Neural crest cell (in vitro differentiated cells): Measurements from ENCODE around the gene RNASEH2A. TPM values are rescaled to one million over a fixed set of nuclear protein-coding genes. Genes with fewer than 3 reads are reported as not detected.

Source experiments
- DNase-seq: peaks from one replicate; pipeline ENCODE4 v3.0.0; 2021; ENCODE audit warnings: low read depth, mixed read lengths, low spot score
- H3K27ac Mint-ChIP-seq: one replicate; pipeline ENCODE4 v1.8.0; 2021; ENCODE audit warnings: mild to moderate bottlenecking, mixed read lengths; ENCODE audit not compliant: unreplicated experiment
- H3K27me3 Mint-ChIP-seq: 2 replicates; pipeline ENCODE4 v1.8.0; 2021; ENCODE audit warnings: low read depth, mild to moderate bottlenecking, mixed read lengths
- H3K36me3 Mint-ChIP-seq: 2 replicates; pipeline ENCODE4 v1.8.0; 2021; ENCODE audit warnings: low read depth, mild to moderate bottlenecking, mixed read lengths
- H3K4me1 Mint-ChIP-seq: 2 replicates; pipeline ENCODE4 v1.8.0; 2021; ENCODE audit warnings: mixed read lengths
- H3K4me3 Mint-ChIP-seq: one replicate; pipeline ENCODE4 v1.8.0; 2021; ENCODE audit warnings: mild to moderate bottlenecking, mixed read lengths
- H3K9me3 Mint-ChIP-seq: 2 replicates; pipeline ENCODE4 v1.8.0; 2021; ENCODE audit warnings: mixed read lengths
- CTCF ChIP-seq: fragments of 200-600 bp; sonication (generic); conservative IDR thresholded peaks from 2 replicates; pipeline ENCODE4 v1.5.0; 2021; ENCODE audit warnings: antibody characterized with exemption, mild to moderate bottlenecking
- total RNA-seq: library from RNA; stranded (reverse); gene quantifications from 2 replicates; pipeline ENCODE4 v1.2.1, GENCODE V29; 2021

RNASEH2A gene
- total RNA-seq, 1 donor from 2014 or later, result 87.4 TPM

- Mint-ChIP-seq H3K4me1 (peaks cover 33% of the 10 kb centered on the region), H3K36me3 (no peaks in the 10 kb centered on the region), H3K27me3 (peaks cover 9% of the 10 kb centered on the region), H3K27ac (peak overlapping the region; percentile 27), H3K4me3 (peak overlapping the region; percentile 84), H3K9me3 (no peaks in the 10 kb centered on the region)
- peak; percentile 36 for DNase-seq
- no peak for TF ChIP-seq CTCF
Measured at GRCh38 chr19:12779162-12779993, 27.0 kb upstream of the RNASEH2A start.

GRCh38 chr19:12782174-12782423 lies 24.3 kb upstream of the RNASEH2A start:
- TF ChIP-seq CTCF, result no peak

GRCh38 chr19:12782424-12783290 lies 23.7 kb upstream of the RNASEH2A start:
- H3K27ac Mint-ChIP-seq, result peak overlapping the region; percentile 93
- peak; percentile 62 for DNase-seq
- no peaks in the 10 kb centered on the region for H3K9me3 Mint-ChIP-seq

More at GRCh38 chr19:12782174-12782423, 24.3 kb upstream of the RNASEH2A start:
- no peak for DNase-seq
- H3K27me3 Mint-ChIP-seq, result peaks cover 9% of the 10 kb centered on the region
- H3K27ac Mint-ChIP-seq, result peak overlapping the region; percentile 93
- no peaks in the 10 kb centered on the region for H3K36me3 Mint-ChIP-seq
- peaks cover 30% of the 10 kb centered on the region for H3K4me1 Mint-ChIP-seq
- H3K4me3 Mint-ChIP-seq, result peak overlapping the region; percentile 90
- no peaks in the 10 kb centered on the region for H3K9me3 Mint-ChIP-seq

GRCh38 chr19:12783291-12783848 lies 23.0 kb upstream of the RNASEH2A start:
- H3K36me3 Mint-ChIP-seq, result no peaks in the 10 kb centered on the region
- H3K27me3 Mint-ChIP-seq, result peaks cover 9% of the 10 kb centered on the region
- H3K27ac Mint-ChIP-seq, result no peak overlapping the region
- no peak for DNase-seq
- peak overlapping the region; percentile 81 for H3K4me3 Mint-ChIP-seq
- no peaks in the 10 kb centered on the region for H3K9me3 Mint-ChIP-seq
- TF ChIP-seq CTCF, result no peak
- H3K4me1 Mint-ChIP-seq, result peaks cover 25% of the 10 kb centered on the region

More at GRCh38 chr19:12782424-12783290, 23.7 kb upstream of the RNASEH2A start:
- Mint-ChIP-seq H3K4me1 (peaks cover 25% of the 10 kb centered on the region), H3K4me3 (peak overlapping the region; percentile 90), H3K27me3 (peaks cover 9% of the 10 kb centered on the region), H3K36me3 (no peaks in the 10 kb centered on the region)
- no peak for TF ChIP-seq CTCF

- H3K27ac Mint-ChIP-seq, result no peak overlapping the region
- peaks cover 5% of the 10 kb centered on the region for H3K27me3 Mint-ChIP-seq
- DNase-seq, result no peak
- no peaks in the 10 kb centered on the region for H3K9me3 Mint-ChIP-seq
- peak overlapping the region; percentile 81 for H3K4me3 Mint-ChIP-seq
- TF ChIP-seq CTCF, result no peak
- peaks cover 26% of the 10 kb centered on the region for H3K4me1 Mint-ChIP-seq
- no peaks in the 10 kb centered on the region for H3K36me3 Mint-ChIP-seq
Measured at GRCh38 chr19:12783849-12784393, 22.5 kb upstream of the RNASEH2A start.
